ENCODE results near the gene CEPT1.
"Not testable (repeated sequence)": the region's sequence is repeated elsewhere in the genome, so short reads cannot be mapped to it uniquely, and the experiment has no call there.

CEPT1 gene

DNA sequence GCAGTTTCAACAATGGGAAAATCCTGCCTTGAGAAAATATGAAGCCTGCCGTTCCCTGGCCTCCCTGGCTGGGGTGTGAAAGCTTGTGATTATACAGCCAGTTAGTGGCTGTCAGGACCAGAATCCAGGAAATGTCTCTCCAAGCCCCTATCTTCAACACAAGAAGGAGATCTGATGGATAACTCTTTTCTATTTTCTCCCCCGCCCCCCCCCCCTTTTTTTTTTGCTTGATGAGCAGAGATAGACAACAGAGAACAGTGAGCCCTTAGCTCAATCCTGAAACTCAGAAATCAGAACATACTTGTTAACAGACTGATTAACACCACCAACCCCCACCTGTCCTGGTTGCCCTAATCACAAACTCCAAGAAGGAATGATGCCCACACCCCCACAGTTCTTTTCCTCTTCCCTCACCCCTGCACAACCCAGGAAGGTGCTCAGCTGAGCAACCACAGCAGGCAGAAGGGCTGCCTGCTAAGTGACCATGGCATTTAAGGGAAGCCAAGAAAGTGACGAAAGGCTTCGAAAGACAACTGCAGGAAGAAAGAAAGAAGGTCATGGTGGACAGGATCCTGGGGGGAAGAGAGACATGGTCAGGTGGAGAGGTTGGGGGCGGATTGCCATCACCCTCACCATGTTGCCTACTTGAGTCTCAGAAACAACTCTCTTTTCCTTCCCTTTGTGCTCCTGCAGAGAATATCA lies 72.8 kb downstream of the CEPT1 start:
- DNase-seq, result no peak

DNA sequence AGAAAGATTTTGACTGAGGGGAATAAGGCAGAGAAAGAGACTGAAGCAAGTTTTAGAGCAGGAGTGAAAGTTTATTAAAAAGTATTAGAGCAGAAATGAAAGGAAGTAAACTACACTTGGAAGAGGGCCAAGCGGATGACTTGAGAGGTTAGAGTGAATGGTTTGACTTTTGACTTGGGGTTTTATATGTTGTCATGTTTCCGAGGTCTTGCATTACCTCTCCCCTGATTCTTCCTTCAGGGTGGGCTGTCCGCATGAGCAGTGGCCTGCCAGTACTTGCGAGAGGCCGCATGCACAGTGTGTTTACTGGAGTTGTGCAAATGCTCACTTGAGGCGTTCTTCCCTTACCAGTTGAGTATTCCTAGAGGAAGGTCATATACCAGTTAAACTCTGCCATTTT lies 73.4 kb downstream of the CEPT1 start:
- DNase-seq, result no peak

DNA sequence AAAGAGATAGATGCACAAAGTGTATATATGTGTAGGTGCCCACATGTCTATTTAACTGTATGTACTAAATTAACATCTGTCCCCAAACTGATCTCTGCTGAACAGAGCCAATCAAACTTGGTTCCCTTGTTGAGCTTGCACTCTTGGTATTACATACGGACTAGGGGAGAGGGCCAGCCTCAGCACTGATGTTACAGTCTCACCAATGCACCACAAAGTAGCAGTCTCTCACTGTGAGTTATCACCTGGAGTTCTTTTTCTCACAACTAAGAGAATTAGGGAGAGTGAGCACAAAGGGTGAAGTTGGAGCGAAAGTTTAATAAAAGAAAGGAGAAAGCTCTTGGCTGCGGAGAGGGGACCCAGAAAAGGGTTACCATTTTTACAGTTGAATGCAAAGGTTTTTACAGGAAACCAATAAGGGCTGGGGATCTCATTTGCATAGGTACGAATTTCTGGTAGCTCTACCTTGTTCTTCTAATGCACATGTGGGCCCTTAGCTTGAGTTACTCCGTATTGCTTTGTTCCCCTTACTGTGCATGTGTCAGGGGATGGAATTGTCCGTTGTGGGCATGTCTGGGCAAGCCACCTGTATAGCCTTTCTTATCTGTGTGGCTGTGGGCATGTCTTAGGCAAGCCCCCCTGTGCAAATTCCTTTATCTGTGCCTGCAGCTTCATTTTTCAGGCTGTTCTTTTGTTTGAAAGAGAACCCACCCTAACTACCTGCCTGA lies 74.2 kb downstream of the CEPT1 start:
- DNase-seq, result peak; percentile 66

DNA sequence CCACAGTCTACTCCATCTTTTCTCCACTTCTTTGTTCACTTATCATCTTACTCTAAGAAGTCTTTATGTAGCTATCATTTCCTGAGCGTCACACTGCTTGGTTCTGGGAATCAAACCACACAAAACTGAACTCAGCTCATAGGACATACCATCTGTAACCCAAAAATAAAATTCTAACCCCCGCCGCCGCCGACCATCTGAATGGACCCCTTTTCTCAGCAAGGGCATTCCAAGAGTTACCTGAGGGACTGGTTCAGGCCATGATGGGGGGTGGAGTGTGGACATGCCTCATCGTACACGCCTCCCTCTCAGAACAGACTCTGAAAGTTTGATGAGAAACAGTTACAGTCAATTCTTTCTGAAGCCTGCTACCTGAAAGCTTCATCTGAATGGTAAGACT lies 74.9 kb downstream of the CEPT1 start:
- DNase-seq, result no peak

DNA sequence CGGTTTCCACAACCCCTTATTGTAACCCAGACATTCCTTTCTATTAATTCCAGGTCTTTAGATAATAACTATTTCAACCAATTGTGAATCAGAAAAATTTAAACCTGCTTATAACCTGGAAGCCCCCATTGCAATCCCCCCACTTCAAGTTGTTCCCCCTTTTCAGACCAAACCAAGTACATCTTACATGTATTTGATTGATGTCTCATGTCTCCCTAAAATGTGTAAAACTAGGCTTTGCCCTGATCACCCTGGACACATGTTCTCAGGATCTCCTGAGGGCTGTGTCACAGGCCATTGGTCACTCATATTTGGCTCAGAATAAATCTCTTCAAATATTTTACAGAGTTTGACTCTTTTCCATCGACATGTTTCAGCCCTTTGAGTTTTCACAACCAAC lies 75.3 kb downstream of the CEPT1 start:
- not testable (repeated sequence) for DNase-seq

DNA sequence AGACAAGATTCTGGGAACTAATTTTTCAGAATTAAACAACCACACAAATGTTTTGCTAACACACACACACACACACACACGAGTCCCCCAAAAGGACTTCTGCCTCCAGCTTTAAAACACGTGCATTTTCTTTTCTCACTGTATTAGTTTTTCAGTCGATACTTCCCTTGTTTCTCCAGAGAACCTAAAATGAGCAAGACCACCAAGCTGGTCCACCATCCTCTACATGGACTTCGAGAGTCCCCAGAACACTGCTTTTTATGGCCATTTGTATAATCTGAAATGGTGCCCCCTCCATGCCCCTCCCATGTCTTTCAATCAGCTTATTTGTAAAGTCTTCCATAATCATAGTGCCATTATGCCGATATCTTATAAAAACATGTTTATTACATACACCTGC lies 76.7 kb downstream of the CEPT1 start:
- no peak for DNase-seq

DNA sequence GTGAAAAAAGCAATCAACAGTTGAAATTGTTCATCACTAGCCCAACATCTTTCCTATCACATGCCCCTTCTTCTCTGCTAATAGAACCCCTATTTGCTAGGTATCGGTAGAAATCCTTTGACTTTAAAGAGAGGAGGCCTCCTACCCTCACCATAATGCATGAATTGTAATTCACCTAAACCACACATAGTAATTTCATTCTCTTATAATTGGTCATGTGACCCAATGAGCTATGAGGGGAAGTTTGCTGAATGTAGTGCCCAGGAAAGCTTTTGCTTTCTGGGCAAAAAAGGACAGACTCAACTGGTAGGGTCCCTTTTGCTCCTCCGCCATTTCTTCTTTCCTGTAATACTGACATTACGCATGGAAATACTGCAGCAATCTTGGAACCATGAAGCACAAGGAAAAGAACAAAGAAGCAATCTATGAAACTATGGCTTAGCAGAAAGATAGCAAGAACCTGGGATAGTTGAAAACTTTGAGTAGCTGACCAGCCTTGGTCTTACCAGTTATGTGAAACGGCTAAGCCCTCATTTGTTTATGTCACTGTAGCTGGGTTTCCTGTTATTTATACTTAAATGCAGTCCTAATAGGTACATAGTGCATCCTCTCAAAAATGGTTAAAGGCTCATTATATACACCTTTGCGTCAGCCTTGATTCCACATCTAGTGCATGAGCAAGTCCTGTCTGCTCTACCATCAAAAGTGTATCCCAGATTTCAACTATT lies 77.3 kb downstream of the CEPT1 start:
- no peak for DNase-seq

DNA sequence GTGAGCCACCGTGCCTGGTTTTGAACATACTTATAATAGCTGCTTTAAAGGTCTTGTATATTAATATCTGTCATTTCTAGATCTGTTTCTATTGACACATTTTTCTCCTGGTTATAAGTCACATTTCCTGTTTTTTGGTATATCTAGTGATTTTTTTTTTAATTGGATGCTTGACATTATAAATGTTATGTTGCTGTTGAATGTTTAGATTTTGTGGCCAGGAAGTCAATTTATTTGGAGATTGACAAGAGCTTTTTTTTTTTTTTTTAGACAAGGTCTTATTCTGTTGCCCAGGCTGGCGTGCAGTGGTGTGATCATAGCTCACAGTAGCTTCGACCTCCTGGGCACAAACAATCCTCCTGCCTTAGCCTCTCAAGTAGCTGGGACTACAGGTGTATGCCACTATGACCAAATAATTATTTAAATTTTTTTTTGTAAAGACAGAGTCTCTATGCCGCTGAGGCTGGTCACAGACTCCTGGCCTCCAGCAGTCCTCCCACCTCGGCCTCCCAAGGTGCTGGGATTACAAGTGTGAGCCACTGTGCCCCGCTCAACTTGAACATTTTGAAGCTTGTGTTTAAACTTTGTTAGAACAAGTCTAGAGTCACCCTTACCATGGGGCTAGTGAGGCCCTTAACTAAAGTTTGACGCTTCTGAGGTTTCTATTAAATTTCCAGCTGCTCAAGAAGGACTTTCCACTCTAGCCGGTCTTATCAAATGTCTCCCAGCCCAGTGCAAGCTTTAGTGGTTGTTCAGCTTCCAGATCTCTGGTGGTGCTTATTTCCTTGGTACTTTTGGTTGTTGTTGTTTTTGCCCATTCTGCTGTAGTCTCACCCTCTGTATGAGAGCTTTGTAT lies 78.9 kb downstream of the CEPT1 start:
- DNase-seq, result no peak

DNA sequence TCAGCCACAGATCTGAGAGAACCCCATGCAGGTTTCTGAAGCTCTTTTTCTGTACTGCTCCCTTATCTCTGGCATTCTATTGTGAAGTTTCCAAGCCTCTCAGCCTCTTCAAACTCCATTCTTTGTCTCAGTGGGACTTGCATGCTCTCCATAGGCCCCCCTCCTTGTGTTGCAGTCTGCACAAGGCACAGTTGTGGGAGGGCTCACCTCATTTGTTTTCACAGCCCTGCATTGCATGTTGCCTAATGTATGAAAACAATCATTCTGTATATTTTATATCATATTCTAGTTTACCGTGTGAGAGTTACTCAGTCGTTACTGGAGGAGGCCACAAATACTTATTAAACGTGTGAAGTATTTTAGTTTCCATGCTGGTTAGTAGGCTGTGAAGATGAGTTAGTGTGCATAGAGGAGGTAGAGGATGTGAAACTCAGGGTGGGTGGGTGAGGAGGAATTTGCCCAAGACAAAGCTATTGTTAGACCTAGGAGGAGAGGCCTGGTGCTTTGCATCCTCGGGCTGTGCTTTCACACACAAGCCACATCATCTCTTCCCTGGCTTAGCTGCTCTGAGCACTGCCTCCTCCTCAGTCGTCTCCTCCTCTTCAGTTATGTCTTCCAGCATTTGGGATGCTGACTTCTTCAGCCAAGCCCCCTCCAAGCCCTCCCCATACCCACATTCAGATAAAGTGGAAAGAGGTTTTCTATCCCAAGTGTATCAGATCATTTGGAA lies 79.7 kb downstream of the CEPT1 start:
- DNase-seq, result no peak

DNA sequence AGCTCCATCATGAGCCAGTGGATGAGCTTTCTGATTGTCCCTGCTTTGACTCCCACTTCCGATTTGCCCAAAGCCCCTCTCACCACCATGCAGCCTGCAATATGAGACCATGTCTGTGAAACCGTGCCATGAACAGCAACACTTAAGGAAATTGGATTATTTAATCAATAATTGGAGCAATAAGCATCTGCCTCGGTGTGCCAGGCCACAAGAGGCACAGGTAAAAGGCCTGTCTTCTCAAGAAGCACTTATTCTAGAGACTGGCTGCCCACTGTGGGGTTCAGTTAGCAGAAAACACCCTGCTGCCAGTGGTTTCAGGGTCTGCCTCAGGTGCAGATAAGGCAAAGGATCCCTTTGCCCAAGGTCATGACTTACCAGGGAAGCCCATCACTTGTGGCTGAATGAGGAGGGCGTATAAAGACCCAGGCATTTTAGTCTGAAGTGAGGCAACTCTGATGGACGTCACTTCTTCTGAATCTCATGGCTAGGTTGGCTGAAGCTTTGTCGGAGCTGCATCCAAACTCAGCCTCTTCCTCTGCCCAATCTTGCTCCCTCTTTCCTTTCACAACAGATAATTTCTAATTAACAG lies 80.4 kb downstream of the CEPT1 start:
- no peak for DNase-seq

DNA sequence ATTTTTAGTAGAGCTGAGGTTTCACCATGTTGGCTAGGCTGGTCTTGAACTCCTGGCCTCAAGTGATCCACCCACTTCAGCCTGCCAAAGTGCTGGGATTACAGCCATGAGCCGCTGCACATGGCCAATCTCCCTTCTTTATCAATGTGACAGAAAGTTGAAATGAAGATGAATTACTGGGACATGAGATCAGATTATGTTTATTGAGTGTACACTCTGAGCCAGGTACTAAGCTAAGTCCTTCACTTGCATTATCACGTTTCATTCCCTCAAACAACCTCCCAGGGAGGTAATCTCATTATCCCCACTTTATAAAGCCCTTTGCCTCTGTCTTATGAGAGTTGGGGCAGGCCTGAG lies 81.2 kb downstream of the CEPT1 start:
- no peak for DNase-seq

DNA sequence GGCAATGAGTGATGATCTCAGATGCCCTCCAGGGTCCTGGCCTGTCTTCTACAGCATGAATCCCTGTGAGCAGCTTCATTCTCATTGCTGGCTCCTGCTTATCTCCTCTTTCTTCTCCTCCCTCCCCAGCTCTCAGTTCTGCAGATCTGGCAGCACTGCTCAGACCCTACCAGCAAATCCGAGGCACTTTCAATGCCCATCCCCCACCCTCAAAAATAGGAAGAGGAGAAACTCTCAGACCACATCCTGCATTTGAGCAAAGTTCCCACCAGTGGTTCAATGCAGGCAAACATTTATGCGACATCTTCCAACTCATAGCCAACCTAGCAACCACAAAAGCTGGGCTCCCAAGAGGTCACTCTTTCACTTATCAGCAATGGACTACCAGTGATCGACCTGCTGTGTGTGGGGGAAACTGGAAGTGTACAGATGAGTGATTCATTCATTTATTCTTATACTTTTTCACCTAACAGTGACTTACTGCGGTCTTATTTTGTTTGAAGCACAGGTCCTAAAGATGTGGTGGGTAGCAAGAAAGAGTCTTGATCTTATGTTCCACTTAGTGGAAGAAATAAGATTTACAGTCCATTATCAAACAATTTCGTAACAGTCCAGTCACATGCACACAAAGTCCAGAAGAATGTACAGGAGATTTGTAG lies 81.7 kb downstream of the CEPT1 start:
- DNase-seq, result no peak

DNA sequence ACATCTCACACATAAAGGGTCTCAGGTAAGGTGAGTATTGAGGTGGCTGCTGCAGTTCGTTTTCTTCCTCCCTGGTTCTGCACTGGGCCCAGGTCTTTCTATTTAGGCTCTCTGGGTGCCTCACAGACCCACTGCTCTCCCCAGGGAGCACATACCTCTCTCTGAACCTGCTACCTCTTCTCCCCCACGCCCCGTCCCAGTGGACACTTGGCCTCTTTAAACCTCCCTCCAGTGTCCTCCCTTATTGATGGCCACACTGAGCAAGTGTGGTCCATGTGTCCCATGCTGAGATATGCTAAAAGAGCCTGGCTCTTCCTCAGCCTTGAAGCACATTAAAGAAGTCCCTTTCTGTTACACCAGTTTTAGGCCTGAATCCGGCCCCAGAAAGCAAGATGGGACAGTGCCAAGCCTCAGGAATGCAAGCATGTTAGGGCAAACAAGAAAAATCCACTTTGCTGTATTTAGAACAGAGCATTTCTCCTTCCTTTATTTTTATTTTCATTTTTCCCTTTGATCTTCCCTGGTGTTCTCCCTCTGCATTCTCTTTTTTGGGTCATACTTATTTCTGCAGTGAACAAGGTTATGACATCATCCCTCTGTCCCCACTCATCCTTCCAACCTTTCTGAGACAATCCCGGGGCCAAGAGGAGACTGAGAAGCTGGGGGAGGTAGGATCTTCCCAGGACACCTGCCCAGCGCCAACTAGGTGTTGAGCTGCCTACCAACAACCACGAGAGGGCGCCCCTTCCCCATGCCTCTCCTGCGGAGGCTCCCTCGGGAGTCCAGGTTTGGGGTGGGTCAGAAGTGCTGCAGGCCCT lies 82.5 kb downstream of the CEPT1 start:
- DNase-seq, result peak; percentile 64

DNA sequence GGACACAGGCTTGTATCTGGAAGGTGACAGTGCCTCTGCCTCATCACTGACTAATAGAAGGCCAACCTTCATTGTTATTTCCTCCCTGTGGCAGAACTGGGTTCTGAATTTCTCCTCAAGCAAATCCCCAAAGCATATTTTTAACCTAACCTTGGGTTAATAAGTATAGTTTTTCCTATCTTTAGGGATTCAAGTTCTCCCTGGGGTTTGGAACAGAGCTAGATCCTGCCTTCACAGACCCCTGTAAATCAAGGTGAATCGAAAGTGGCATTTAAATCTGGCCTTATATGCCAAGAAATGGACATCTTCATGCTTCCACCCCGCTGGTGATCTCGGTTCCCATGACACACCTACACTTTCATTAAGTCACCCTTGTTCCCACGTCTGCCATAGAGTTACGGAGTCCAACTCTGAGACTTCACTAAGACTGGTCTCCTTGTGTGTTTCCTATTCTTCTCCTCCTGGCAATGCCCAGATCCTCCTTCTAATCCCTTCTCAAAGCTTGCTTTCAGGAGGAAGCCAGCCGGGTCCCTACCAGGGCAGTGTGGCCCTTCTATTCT lies 83.2 kb downstream of the CEPT1 start:
- DNase-seq, result no peak

DNA sequence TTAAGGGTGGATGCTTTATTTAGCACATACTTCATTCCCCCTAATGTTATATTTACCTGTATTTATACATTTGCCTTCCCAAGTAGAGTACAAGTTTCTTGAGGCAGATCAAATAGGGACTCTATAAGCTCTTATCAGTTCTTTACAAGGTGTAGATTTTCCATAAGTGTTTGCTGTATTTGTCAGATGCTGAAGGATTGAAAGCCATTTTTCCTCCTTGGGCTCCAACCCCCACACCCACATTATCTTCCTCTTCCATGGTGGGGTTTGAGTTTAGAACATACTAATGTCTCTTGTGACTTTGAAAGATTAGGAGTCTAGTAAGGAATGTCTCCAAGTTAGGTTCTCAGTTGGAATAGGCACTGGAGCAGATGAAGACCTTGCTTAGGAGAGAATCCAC lies 85.1 kb downstream of the CEPT1 start:
- no peak for DNase-seq

DNA sequence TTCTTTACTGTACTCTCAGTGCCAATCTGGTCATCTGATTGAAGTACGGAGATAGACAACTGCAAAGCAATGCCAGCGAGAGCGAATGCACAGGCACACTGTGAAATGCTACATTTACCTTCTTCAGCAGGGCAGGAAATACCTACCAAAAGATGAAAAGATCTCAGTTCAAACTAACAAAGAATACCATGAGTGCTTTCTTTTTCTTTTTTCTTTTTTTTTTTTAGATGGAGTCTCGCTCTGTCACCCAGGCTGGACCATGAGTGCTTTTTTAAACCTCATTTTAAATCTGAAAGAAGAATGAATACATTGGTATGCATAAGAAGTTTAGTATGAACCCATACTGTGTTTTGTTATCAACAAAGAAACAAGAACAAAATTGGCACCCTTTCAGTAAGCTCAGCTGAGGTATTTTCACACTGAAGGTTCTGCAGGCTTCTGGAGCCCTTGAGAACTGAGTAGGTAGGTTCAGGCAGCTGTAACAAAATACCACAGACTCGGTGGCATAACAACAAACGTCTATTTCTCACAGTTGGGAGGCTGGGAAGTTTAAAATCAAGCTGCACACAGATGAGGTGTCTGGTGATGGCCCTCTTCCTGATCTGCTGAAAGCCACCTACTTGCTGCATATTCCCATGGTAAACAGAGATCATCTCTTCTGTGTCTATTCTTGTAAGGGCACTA lies 85.8 kb downstream of the CEPT1 start:
- no peak for DNase-seq

DNA sequence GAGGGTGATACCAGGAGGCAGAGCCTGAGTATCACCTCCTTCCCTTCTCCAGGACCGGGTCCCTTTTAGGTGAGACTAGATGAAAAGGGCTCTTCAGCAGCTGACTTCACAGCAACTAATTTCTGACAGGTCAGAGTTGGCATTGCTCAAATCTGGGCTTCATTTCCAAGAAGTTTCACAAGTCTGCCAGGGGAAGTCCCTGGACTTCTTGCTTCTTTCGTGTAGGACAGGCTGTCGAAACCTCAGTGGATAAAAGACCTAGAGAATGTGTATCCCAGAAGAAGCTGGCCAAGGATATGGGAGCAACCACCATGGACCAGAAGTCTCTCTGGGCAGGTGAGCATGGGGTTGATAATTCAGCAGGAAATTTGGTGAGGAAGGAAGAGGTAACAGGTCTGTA lies 87.4 kb downstream of the CEPT1 start, which contains the start of gene CHI3L2:
CHI3L2 (plus strand) TSS at position 280 of the 400 bp plus-strand sequence; CDS start at position 297, 17 bp downstream.
- DNase-seq, result no peak

DNA sequence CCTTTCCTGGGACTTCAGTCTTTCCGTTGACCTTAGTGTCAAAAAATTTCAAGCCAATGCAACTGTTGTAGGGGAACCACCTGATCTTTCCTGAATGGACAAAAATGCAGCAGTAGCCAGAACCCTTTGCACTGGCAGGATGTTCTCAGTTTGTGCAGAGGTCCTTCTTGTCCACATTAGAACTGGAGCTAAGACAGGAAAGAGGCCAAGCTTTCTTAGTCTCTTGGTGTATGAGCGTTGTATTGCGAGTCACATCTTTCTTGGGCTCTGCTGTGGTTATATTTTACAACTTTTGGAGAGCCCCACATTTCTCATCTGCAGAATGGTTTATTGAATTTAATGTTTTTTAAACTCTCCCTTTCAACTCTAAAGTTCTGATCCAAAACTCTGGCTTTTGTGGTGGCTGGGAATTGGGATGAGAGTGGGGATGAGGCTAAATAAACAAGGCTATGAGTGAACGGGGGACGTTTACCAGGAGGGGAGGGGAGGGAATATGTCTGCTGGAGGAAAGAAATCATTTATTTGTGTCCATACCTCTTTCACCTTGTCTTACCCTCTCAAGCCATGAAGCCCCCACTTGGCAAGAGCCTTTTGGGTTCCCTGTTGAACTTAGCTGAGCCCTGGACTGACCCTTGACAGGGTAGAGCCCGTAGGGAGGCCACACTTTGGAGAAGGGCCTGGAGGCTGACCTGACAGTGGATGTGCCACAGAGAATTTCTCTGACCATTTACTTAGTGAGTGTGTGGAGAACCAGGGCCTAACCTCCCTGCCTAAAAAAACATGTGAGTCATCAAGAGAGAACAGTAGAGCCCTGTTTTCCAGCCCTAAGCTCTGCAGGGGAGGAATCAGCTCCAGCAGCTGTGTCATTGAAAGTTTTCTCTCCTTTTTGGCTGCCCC lies 88.1 kb downstream of the CEPT1 start:
- DNase-seq, result no peak
